Chondrocyte (in vitro differentiated cells): Measurements from ENCODE around the gene FZR1. TPM values are rescaled to one million over a fixed set of nuclear protein-coding genes. Genes with fewer than 3 reads are reported as not detected.
A peak's percentile ranks its signal among the peaks of the same experiment; 100 is the strongest.

Source experiments
- DNase-seq: peaks from one replicate; pipeline ENCODE4 v3.0.0; 2021; ENCODE audit warnings: mixed read lengths, low spot score
- H3K27ac Mint-ChIP-seq: one replicate; pipeline ENCODE4 v1.8.0; 2021; ENCODE audit warnings: mild to moderate bottlenecking, moderate library complexity, mixed read lengths; ENCODE audit not compliant: unreplicated experiment
- H3K27me3 Mint-ChIP-seq: 2 replicates; pipeline ENCODE4 v1.8.0; 2021; ENCODE audit warnings: low read depth, mixed read lengths
- H3K36me3 Mint-ChIP-seq: 2 replicates; pipeline ENCODE4 v1.8.0; 2021; ENCODE audit warnings: low read depth, mixed read lengths
- H3K4me1 Mint-ChIP-seq: 2 replicates; pipeline ENCODE4 v1.8.0; 2021; ENCODE audit warnings: low read depth, mild to moderate bottlenecking, mixed read lengths
- H3K4me3 Mint-ChIP-seq: one replicate; pipeline ENCODE4 v1.8.0; 2021; ENCODE audit warnings: mild to moderate bottlenecking, moderate library complexity, mixed read lengths; ENCODE audit not compliant: unreplicated experiment
- H3K9me3 Mint-ChIP-seq: 2 replicates; pipeline ENCODE4 v1.8.0; 2021; ENCODE audit warnings: low read depth, mixed read lengths
- total RNA-seq: library from RNA; stranded (reverse); gene quantifications from 3 replicates; pipeline ENCODE4 v1.2.1, GENCODE V29; 2021
- TF ChIP-seq, protein P1 (sequence below): fragments of 200-600 bp; sonication (generic); IDR thresholded peaks from 2 replicates; pipeline ENCODE4 v1.5.0; 2021; ENCODE audit warnings: antibody characterized with exemption, mild to moderate bottlenecking, moderate library complexity

FZR1 gene
- total RNA-seq, 1 donor from 2014 or later: 35.0 TPM

DNA sequence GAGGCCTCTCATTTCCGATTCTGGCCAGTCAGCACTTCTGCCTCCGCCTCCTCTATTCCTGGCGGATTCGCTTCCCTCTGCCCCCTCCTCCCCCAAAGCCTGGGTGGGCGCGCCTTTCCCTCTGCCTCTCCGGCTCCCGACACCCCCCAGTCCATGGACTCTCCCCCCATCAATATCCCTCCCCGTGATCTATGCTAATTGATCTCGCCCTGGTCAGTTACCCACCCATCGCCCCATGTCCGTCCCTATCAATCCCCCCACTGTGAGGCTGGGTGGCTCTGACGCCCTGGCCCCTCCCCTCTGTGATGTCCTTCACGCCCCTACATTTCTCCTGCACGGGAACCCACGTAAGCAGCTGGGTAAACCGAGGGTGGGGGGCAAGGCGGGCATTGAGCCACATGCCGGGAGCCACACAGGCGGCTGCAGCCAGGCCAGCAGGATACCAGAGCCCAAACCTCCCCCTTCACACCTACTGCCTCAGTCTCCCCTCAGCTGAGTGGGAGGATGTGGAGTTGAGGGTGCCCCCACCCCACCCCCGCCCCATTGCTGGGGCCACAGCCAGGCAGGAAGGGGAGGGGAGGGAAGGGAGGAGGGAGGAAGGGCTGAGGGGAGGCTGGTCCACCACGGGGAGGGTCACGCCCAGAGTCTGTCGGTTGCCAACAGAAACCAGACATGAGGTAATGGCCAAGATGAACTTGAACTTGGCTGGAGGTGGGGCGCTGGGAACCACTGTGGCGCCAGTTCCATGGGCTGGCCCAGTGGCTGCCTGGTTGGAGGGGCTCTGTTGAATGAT lies 46.8 kb upstream of the FZR1 start:
- no peaks in the 10 kb centered on the region for H3K27me3 Mint-ChIP-seq
- peak overlapping the region; percentile 99 for H3K27ac Mint-ChIP-seq
- H3K36me3 Mint-ChIP-seq: peaks cover 6% of the 10 kb centered on the region
- TF ChIP-seq, protein P1, sequence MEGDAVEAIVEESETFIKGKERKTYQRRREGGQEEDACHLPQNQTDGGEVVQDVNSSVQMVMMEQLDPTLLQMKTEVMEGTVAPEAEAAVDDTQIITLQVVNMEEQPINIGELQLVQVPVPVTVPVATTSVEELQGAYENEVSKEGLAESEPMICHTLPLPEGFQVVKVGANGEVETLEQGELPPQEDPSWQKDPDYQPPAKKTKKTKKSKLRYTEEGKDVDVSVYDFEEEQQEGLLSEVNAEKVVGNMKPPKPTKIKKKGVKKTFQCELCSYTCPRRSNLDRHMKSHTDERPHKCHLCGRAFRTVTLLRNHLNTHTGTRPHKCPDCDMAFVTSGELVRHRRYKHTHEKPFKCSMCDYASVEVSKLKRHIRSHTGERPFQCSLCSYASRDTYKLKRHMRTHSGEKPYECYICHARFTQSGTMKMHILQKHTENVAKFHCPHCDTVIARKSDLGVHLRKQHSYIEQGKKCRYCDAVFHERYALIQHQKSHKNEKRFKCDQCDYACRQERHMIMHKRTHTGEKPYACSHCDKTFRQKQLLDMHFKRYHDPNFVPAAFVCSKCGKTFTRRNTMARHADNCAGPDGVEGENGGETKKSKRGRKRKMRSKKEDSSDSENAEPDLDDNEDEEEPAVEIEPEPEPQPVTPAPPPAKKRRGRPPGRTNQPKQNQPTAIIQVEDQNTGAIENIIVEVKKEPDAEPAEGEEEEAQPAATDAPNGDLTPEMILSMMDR: no peak
- H3K4me3 Mint-ChIP-seq: peak overlapping the region; percentile 57
- peaks cover 45% of the 10 kb centered on the region for H3K4me1 Mint-ChIP-seq
- no peaks in the 10 kb centered on the region for H3K9me3 Mint-ChIP-seq
- DNase-seq: no peak

DNA sequence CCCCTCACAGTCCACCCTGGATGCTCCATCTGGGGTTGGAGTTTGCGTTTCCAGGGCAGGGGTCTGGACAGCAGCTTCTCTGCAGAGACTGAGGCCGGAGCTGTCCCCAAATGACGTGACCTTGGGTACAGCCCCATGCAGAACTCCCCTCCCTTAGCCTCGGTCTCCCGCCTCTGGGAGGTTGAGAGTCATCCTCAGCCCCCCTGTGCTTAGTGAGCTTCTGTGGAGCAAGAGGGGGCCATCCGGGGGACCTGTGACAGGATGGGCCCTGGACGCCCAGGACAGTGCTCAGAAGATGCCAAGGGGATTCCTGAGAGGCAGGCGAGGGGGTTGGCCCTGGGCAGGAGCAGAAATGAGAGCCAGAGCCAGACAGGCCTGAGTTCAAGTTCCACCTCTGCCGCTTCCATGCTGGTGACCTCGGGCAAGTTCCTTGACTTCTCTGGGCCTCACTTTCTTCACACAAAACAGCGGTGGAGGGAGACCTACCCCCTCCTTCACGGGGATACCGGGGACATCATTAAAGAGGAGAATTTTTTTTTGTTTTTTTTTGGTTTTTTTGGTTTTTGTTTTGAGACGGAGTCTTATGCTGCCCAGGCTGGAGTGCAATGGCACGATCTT lies 46.0 kb upstream of the FZR1 start:
- Mint-ChIP-seq H3K9me3 (no peaks in the 10 kb centered on the region), H3K4me1 (peaks cover 45% of the 10 kb centered on the region), H3K36me3 (peaks cover 5% of the 10 kb centered on the region), H3K4me3 (no peak overlapping the region), H3K27me3 (no peaks in the 10 kb centered on the region), H3K27ac (peak overlapping the region; percentile 99)
- TF ChIP-seq, protein P1: no peak
- no peak for DNase-seq

DNA sequence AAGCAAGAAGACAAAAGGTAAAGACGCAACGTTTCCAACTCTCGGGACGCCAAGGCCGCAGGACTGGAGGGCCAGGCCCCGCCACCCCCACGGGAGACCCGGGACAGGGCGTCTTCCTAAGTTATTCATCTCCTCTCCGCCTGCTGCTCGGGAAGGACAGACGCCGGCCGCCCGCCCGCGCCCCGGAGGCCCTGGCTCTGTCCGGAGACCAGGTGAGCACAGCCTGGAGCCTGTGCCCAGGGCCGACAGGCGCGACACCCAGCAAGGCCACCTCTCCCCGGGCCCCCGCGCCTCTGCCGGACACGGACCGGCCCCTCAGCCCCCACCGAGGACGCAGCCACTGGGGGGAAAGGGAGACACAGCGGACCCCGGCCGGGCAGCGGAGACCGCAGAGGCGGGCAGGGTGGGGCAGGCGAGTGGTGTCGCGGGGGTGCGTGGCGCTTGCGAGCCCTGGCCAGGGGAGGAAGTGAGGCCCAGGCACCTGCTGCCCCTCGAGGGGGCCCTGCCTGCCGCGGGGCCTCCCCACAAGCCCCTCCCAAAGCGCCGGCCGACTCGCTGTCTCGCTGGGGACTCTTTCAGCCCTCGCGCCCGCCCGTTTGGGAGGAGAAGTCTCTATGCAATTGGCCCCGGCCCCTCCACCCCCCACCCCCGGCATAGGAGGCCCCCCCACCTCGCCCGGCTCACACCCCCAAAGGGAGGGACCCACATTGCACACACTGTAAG lies 43.0 kb upstream of the FZR1 start:
- H3K4me3 Mint-ChIP-seq: no peak overlapping the region

DNA sequence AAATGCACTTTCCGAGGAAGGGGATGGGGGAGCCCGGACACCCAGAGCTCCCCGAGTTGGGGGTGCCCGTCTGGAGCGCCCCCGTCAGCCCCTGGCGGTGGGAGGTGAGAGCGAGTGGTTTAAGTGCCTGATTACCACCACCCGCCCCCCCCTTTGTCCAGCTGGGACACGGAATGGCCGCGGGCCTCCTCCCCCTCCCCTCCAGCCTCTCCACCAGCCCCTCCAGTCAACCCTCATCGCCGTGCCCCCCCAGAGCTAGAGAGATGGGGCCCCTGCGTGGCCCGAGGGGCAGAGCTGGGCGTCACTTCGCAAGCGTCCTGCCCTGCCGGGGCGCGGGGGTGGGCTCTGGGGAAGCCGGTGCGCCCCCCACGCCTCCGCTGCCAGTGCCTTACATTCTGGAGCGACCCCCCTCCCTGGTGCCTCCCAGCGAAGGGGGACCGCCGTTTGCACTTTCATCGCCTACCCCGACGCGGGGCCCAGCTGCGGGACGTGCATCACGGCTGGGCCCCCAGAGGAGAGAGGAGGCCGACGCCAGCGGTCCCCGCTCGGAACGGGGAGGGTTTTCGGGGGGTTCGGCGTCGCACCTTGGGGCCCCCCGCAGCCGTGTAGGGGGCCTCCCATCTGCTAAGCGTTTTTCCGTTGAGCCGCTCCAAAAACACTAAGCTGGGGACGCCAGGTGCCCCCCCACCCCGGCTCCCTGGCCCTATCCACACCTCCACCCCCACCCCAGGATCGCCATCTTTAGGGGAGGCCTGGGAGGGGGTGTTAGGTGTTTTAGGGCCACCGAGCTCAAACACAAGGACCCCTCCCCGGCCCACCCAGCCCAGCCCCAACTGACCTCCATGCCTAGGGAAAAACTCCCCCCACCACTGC lies 42.2 kb upstream of the FZR1 start:
- no peak for DNase-seq
- H3K4me3 Mint-ChIP-seq: no peak overlapping the region
- no peaks in the 10 kb centered on the region for H3K9me3 Mint-ChIP-seq
- TF ChIP-seq, protein P1: no peak
- peaks cover 39% of the 10 kb centered on the region for H3K4me1 Mint-ChIP-seq
- no peak overlapping the region for H3K27ac Mint-ChIP-seq
- no peaks in the 10 kb centered on the region for H3K27me3 Mint-ChIP-seq
- H3K36me3 Mint-ChIP-seq: peaks cover 9% of the 10 kb centered on the region

More for the DNA sequence above, 43.0 kb upstream of the FZR1 start:
- DNase-seq: no peak
- peaks cover 44% of the 10 kb centered on the region for H3K4me1 Mint-ChIP-seq
- H3K27me3 Mint-ChIP-seq: no peaks in the 10 kb centered on the region
- no peaks in the 10 kb centered on the region for H3K9me3 Mint-ChIP-seq
- TF ChIP-seq, protein P1: no peak
- H3K27ac Mint-ChIP-seq: peak overlapping the region; percentile 28
- H3K36me3 Mint-ChIP-seq: peaks cover 9% of the 10 kb centered on the region
